Measurements from ENCODE around the gene SMYD3. TPM values are rescaled to one million over a fixed set of nuclear protein-coding genes. Genes with fewer than 3 reads are reported as not detected.

SMYD3 gene
- total RNA-seq, 1 donor from 2014 or later: 29.2 TPM

DNA sequence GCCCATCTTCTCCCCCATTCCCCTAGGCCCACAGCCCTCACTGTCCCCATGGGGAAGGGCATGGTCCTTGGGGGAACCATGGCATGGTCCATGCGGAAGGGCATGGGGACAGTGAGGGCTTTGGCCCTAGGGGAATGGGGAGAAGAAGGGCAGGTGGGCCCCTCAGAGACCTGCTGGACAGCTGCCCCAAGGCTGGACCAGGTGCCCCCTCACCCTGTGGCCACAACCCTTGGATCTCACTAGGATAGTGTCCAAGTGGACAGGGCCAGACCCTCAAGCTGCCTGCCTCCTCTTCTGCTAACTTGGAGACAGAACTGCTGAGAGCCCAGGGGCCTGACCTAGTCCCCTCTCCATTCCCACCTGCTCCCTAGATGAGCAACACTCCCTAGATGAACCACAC is 12.4 kb upstream of the SMYD3 start:
- Histone ChIP-seq H3K4me3 (ENCODE audit: low read depth, low read length) (no peak overlapping the region), H3K36me3 (ENCODE audit: control insufficient read depth, insufficient read depth, low read length) (no peaks in the 10 kb centered on the region), H3K27me3 (ENCODE audit: control insufficient read depth, insufficient read depth, low read length) (no peaks in the 10 kb centered on the region)
- DNase-seq (ENCODE audit: low read depth): no peak
- TF ChIP-seq, protein P1, sequence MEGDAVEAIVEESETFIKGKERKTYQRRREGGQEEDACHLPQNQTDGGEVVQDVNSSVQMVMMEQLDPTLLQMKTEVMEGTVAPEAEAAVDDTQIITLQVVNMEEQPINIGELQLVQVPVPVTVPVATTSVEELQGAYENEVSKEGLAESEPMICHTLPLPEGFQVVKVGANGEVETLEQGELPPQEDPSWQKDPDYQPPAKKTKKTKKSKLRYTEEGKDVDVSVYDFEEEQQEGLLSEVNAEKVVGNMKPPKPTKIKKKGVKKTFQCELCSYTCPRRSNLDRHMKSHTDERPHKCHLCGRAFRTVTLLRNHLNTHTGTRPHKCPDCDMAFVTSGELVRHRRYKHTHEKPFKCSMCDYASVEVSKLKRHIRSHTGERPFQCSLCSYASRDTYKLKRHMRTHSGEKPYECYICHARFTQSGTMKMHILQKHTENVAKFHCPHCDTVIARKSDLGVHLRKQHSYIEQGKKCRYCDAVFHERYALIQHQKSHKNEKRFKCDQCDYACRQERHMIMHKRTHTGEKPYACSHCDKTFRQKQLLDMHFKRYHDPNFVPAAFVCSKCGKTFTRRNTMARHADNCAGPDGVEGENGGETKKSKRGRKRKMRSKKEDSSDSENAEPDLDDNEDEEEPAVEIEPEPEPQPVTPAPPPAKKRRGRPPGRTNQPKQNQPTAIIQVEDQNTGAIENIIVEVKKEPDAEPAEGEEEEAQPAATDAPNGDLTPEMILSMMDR (IDR thresholded peaks at IDR 0.05; ENCODE audit: insufficient read depth, low read length, poor library complexity, severe bottlenecking): no peak

DNA sequence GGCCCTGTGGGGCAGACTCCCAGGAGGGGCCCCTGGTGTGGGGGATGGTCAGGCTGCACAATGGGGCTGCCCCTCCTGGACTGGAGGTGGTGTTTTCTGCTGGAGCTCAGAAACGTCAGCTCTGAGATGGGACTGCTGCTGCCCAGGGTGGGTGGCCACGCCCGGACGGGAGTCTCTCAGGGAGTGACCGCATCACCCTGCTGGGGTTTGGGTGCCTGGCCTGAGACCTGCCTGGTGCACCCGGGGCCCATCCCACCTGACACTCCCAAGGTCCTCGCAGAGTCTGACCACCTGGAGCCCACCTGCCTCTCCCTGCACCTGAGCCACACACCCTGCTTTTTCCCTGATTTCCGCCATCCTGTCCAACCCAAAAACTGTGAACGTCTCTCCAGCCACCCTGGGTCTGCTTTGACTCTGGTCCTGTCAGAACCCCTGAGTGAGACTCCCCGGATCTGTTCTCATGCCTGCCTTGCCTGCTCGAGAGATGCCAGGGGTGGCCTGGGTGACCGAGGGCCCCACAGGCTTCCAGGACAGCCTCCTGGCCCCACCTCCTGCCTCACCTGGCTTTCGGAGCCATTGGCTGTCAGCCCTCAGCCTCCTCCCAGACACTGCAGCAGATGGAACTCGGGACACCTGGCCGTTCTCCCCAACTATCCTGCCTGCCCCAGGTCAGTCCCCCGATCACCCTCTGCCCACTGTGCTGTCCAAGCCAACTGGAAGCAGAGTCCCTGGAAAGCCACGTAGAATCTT is 11.6 kb upstream of the SMYD3 start:
- TF ChIP-seq, protein P1 (IDR thresholded peaks at IDR 0.05; ENCODE audit: insufficient read depth, low read length, poor library complexity, severe bottlenecking): no peak
- Histone ChIP-seq H3K36me3 (ENCODE audit: control insufficient read depth, insufficient read depth, low read length) (no peaks in the 10 kb centered on the region), H3K4me3 (ENCODE audit: low read depth, low read length) (no peak overlapping the region), H3K27me3 (ENCODE audit: control insufficient read depth, insufficient read depth, low read length) (no peaks in the 10 kb centered on the region)
- DNase-seq (ENCODE audit: low read depth): no peak

DNA sequence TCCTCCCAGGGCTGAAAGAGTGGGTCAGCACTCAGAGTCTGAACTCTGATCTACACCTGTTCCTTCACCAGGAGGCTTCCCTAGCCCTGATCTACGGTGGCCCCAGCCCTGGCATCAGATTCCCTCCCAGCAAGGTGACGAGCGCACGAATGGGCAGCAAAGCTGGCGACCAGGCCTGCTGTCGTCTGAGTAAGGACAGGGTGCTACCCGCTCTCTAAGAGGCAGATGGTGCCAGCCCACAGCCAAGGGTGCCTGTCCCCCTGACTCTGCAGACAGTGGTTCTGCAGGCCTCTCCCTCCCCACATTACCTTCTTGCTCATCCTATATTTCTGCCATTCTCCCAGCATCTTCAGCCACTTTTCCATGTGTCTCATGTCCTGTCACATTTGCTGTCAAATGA is 10.3 kb upstream of the SMYD3 start:
- no peaks in the 10 kb centered on the region for H3K36me3 ChIP-seq (ENCODE audit: control insufficient read depth, insufficient read depth, low read length)
- H3K4me3 ChIP-seq (ENCODE audit: low read depth, low read length): no peak overlapping the region
- TF ChIP-seq, protein P1 (IDR thresholded peaks at IDR 0.05; ENCODE audit: insufficient read depth, low read length, poor library complexity, severe bottlenecking): no peak
- H3K27me3 ChIP-seq (ENCODE audit: control insufficient read depth, insufficient read depth, low read length): no peaks in the 10 kb centered on the region
- no peak for DNase-seq (ENCODE audit: low read depth)

DNA sequence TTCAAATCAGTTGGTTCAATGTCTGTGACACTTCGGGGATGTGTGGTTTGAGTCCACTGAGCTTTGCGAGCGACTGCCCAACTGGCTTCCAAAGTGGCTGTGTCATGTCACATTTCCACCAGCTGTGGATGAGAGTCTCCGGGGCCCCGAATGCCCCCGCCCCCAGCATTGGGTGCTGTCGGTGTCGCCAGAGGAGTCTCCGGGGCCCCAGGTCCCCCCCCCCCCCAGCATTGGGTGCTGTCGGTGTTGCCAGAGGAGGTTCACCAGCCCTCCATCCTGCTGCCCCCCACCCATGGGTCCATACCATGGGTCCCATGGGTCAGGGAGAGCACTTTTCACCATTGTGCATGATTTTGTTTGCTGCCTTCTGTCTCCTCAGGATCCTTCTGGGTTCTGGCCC is 9.0 kb upstream of the SMYD3 start:
- TF ChIP-seq, protein P1 (IDR thresholded peaks at IDR 0.05; ENCODE audit: insufficient read depth, low read length, poor library complexity, severe bottlenecking): no peak

DNA sequence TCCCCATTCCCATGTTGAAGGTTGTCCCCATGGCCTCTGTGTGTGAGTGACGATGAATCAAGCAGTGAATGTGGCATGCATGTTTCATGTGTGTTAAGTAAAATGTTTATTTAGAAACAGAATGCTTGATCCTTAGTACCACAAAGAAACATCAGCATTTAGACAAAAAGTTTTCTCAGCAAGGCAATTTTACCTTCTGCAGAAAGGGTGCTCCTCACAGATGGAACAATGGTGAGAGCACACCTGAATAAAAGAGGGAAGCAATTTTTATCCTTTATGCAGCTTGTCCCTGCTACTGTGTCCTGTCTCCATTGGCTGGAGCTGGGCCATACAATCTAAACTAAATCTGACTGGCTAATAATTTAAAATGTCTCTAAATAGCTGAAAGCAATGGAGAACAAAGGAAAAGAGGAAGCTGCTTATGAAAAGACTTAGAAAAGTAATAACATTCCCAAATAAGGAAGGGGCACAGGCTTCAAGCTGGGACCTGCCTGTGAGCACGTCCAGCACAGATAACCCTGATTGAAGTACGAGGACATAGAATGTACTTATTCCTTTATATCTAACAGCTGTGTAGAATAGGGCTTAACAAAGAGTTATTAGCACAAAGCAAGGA is 8.4 kb upstream of the SMYD3 start:
- Histone ChIP-seq H3K27me3 (ENCODE audit: control insufficient read depth, insufficient read depth, low read length) (no peaks in the 10 kb centered on the region), H3K4me3 (ENCODE audit: low read depth, low read length) (no peak overlapping the region), H3K36me3 (ENCODE audit: control insufficient read depth, insufficient read depth, low read length) (no peaks in the 10 kb centered on the region)
- no peak for DNase-seq (ENCODE audit: low read depth)
- TF ChIP-seq, protein P1 (IDR thresholded peaks at IDR 0.05; ENCODE audit: insufficient read depth, low read length, poor library complexity, severe bottlenecking): no peak

More for the DNA sequence above, 9.0 kb upstream of the SMYD3 start:
- no peak overlapping the region for H3K4me3 ChIP-seq (ENCODE audit: low read depth, low read length)
- no peak for DNase-seq (ENCODE audit: low read depth)
- no peaks in the 10 kb centered on the region for H3K27me3 ChIP-seq (ENCODE audit: control insufficient read depth, insufficient read depth, low read length)
- no peaks in the 10 kb centered on the region for H3K36me3 ChIP-seq (ENCODE audit: control insufficient read depth, insufficient read depth, low read length)

Measured in kidney epithelial cell (primary cell).